Ishikawa (cell line): ENCODE data around the gene PNPLA7.

Source experiments
- CEBPB ChIP-seq: IDR thresholded peaks from 2 replicates; pipeline ENCODE4 v1.6.1; 2012
- CREB1 ChIP-seq: IDR thresholded peaks from 2 replicates; pipeline ENCODE4 v1.6.1; 2012; ENCODE audit warnings: low read depth
- EGR1 ChIP-seq: IDR thresholded peaks from 2 replicates; pipeline ENCODE4 v1.6.1; 2012
- EP300 ChIP-seq: IDR thresholded peaks from 2 replicates; pipeline ENCODE4 v1.6.1; 2012; ENCODE audit warnings: borderline replicate concordance
- FOXM1 ChIP-seq: IDR thresholded peaks from 2 replicates; pipeline ENCODE4 v1.6.1; 2012; ENCODE audit warnings: low read depth, borderline replicate concordance
- MAX ChIP-seq: IDR thresholded peaks from 2 replicates; pipeline ENCODE4 v1.6.1; 2012
- NFIC ChIP-seq: IDR thresholded peaks from 2 replicates; pipeline ENCODE4 v1.6.1; 2012
- RAD21 ChIP-seq: IDR thresholded peaks from 2 replicates; pipeline ENCODE4 v1.6.1; 2012; ENCODE audit warnings: low read depth
- TAF1 ChIP-seq: IDR thresholded peaks from 2 replicates; pipeline ENCODE4 v1.6.1; 2012; ENCODE audit warnings: low read depth, mild to moderate bottlenecking
- TCF12 ChIP-seq: IDR thresholded peaks from 2 replicates; pipeline ENCODE4 v1.6.1; 2012; ENCODE audit warnings: low read depth
- TEAD4 ChIP-seq: IDR thresholded peaks from 2 replicates; pipeline ENCODE4 v1.6.1; 2012
- YY1 ChIP-seq: IDR thresholded peaks from 2 replicates; pipeline ENCODE4 v1.6.1; 2012; ENCODE audit warnings: low read depth
- ZBTB7A ChIP-seq: IDR thresholded peaks from 2 replicates; pipeline ENCODE4 v1.6.1; 2012; ENCODE audit warnings: low read depth
- TF ChIP-seq, protein P1 (sequence below): IDR thresholded peaks from 2 replicates; pipeline ENCODE4 v1.6.1; 2012
- TF ChIP-seq, protein P2 (sequence below): IDR thresholded peaks from 2 replicates; pipeline ENCODE4 v1.6.1; 2012; ENCODE audit warnings: low read depth, mild to moderate bottlenecking

PNPLA7 gene

DNA sequence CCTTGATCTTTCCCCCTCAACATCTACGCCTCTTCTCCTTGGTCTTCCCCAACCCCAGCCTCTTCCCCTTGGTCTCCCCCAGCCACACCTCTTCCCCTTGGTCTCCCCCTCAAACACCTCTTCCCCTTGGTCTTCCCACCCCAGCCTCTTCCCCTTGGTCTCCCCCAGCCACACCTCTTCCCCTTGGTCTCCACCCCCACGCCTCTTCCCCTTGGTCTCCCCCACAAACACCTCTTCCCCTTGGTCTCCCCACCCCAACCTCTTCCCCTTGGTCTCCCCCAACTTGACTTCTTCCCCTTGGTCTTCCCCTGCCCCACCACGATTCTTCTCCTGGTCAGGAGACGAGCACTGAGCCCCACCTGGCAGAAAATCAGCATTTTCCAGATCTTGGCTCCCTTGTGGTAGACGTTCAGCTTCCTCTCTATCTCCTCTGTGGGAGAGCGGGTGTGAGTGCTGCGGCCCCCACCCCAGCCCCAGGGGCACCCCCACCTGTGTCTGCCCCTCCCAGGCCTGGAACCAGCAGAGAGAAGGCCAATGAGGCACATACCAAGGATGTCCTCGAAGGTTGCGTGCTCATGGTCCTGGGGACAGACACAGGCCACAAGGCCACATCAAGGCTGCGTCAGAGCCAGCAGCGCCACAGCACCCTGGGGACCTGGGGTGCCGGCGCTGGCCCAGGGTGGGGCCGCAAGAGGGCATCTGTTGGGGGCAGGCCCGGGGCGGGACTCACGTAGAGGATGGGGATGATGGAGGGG is 98.0 kb downstream of the PNPLA7 start:
- TF ChIP-seq TCF12 (no peak), TEAD4 (no peak), ZBTB7A (no peak), EP300 (no peak), CREB1 (no peak), FOXM1 (no peak), EGR1 (no peak), CEBPB (no peak), MAX (no peak), RAD21 (no peak), YY1 (no peak), TAF1 (no peak), NFIC (no peak)
- TF ChIP-seq, protein P1, sequence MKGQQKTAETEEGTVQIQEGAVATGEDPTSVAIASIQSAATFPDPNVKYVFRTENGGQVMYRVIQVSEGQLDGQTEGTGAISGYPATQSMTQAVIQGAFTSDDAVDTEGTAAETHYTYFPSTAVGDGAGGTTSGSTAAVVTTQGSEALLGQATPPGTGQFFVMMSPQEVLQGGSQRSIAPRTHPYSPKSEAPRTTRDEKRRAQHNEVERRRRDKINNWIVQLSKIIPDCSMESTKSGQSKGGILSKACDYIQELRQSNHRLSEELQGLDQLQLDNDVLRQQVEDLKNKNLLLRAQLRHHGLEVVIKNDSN: no peak
- TF ChIP-seq, protein P2, sequence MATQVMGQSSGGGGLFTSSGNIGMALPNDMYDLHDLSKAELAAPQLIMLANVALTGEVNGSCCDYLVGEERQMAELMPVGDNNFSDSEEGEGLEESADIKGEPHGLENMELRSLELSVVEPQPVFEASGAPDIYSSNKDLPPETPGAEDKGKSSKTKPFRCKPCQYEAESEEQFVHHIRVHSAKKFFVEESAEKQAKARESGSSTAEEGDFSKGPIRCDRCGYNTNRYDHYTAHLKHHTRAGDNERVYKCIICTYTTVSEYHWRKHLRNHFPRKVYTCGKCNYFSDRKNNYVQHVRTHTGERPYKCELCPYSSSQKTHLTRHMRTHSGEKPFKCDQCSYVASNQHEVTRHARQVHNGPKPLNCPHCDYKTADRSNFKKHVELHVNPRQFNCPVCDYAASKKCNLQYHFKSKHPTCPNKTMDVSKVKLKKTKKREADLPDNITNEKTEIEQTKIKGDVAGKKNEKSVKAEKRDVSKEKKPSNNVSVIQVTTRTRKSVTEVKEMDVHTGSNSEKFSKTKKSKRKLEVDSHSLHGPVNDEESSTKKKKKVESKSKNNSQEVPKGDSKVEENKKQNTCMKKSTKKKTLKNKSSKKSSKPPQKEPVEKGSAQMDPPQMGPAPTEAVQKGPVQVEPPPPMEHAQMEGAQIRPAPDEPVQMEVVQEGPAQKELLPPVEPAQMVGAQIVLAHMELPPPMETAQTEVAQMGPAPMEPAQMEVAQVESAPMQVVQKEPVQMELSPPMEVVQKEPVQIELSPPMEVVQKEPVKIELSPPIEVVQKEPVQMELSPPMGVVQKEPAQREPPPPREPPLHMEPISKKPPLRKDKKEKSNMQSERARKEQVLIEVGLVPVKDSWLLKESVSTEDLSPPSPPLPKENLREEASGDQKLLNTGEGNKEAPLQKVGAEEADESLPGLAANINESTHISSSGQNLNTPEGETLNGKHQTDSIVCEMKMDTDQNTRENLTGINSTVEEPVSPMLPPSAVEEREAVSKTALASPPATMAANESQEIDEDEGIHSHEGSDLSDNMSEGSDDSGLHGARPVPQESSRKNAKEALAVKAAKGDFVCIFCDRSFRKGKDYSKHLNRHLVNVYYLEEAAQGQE: no peak

DNA sequence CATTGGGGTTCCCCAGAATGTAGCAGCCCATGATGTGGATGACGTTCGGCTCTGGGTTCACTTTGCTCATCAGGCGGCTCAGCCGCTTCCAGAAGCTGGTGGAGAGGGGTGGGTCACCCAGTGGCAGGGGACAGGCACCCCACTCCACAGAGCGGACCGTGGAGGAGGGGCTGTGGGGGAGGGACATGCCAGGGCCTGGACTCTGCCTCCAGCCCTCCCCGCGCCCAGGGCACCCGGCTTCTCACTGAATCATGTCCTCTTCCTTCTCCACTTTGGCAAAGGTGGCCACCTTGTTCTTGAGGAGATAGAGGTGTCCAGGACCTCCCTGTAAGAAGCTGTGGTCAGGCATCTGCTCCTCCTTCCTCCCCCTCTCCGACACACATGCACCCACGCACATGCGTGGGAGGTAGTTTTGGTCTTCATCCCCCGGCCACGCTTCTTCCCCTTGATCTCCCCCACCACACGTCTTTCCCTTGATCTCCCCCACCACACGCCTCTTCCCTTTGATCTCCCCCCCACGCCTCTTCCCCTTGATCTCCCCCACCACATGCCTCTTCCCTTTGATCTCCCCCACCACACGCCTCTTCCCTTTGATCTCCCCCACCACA is 100.2 kb downstream of the PNPLA7 start:
- TF ChIP-seq MAX (no peak), EP300 (no peak), TCF12 (no peak), FOXM1 (no peak), TEAD4 (no peak), TAF1 (no peak), YY1 (no peak), ZBTB7A (no peak), CREB1 (no peak), EGR1 (no peak), RAD21 (no peak), CEBPB (no peak)
- TF ChIP-seq, protein P2: no peak
- TF ChIP-seq, protein P1: no peak

DNA sequence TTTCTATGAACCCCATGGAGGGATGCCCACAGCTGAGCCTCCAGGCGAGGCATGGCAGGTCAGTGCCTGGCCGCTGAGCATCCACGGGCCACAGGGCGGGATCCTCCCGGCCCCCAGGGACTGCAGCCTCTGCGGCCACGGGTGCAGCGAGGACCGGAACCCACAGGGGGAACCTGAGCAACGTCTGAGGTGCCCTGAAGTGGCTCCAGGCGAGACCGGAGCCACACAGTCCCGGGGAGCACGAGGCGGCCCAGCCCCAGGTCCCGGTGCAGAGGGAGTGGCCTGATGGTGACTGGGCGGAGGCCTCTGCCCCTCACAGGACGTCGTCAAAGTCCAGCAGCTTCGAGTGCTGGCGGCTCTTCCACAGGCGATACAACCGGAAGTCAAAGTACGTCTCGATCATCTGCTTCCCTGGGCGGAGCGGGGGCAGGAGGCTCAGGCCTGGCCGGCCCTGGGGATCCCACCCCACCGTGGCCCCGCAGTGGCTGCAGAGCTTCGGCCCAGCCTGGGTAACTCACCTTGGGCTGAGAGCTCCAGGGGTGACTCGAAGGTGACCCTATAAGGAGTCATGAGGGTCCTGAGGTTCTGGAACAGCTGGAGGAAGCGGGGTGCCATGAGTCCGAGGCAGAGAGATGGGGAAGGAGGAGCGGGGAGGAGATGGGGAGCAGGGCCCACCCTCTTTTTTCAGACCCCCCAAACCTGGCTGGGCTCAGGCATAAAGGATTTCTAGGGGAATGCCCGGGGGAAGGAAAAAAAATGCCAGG is 100.9 kb downstream of the PNPLA7 start:
- TF ChIP-seq EGR1 (no peak), TAF1 (0 out of 2 replicates have a peak, but pooled peaks have one; percentile 6)

GRCh38 chr9:137448602-137448962 is 101.6 kb downstream of the PNPLA7 start:
- TF ChIP-seq TAF1 (0 out of 2 replicates have a peak, but pooled peaks have one; percentile 10), CEBPB (no peak)

GRCh38 chr9:137447722-137448601 is 102.2 kb downstream of the PNPLA7 start:
- TF ChIP-seq CREB1 (no peak), TCF12 (no peak), CEBPB (no peak), TAF1 (no peak), NFIC (no peak), FOXM1 (no peak), ZBTB7A (no peak), EP300 (no peak), MAX (no peak), EGR1 (no peak), TEAD4 (no peak), RAD21 (no peak), YY1 (no peak)
- TF ChIP-seq, protein P1: no peak
- TF ChIP-seq, protein P2: no peak
